Measurements from ENCODE around the gene PIGV. TPM values are rescaled to one million over a fixed set of nuclear protein-coding genes. Genes with fewer than 3 reads are reported as not detected.
A peak's percentile ranks its signal among the peaks of the same experiment; 100 is the strongest.
"Not testable (repeated sequence)": the region's sequence is repeated elsewhere in the genome, so short reads cannot be mapped to it uniquely, and the experiment has no call there.

The PIGV gene
- polyA plus RNA-seq, 2 donors: 5.1 to 7.1 TPM

DNA sequence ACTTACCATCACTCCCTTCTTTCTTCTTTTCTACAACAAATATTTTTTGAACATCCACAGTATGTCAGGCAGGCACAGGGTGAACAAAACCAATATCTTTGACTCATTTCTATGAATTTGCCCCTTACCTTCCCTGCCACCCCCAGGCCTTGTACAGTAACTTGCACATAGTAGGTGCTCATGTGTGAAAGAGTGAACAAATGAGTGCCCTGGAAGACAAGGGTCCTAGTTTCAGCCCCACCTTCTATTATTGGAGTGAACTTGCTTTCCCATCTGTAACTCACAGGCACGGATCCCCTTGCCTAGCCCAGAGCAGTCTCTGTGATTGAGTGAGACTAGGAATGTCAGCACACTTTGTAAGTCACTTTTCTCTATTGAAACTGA is 51.6 kb downstream of the PIGV start:
- Histone ChIP-seq H3K4me3 (ENCODE audit: low read depth in 1 of 2, low read length in 2 of 2) (no peak overlapping the region), H3K4me1 (ENCODE audit: control insufficient read depth in 2 of 2, insufficient read depth in 2 of 2, low read length in 1 of 2) (no peaks in the 10 kb centered on the region), H3K9me3 (ENCODE audit: control insufficient read depth in 2 of 2, insufficient read depth in 1 of 2, low read depth in 1 of 2, low read length in 1 of 2) (no peaks in the 10 kb centered on the region), H3K27ac (ENCODE audit: low read depth in 2 of 2, low read length in 1 of 2) (no peak overlapping the region), H3K27me3 (ENCODE audit: control insufficient read depth in 1 of 2, insufficient read depth in 2 of 2, low read length in 2 of 2) (no peaks in the 10 kb centered on the region), H3K36me3 (ENCODE audit: control insufficient read depth in 2 of 2, insufficient read depth in 2 of 2, low read length in 1 of 2) (peaks cover 0 to 30% of the 10 kb centered on the region in 2 donors)
- WGBS, 2 donors: 95 to 96% methylated on average over 1 of the region's 1 CpG

DNA sequence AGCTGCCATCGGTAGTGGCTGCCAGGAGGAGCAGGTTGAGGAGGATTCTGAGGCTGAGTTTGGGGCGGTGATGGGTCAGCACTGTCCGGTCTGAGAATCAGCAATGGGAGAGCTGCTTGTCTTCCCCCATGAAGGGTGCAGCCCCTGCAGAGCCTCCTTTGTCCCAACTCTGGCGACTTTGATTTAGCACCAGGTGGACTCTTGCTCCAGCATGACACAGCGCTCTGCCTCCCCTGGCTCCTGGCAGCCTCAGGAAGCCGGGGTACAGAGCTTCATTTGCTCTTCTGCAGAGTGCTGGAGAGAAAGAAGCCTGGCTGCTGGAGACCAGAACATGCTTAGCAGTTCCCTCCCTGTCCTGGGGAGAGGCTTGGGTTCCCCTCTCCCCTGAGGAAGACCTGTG is 52.0 kb downstream of the PIGV start:
- 86 to 89% methylated on average over 6 of the region's 6 CpGs for WGBS, 2 donors
- Histone ChIP-seq H3K4me3 (ENCODE audit: low read depth in 1 of 2, low read length in 2 of 2) (no peak overlapping the region), H3K4me1 (ENCODE audit: control insufficient read depth in 2 of 2, insufficient read depth in 2 of 2, low read length in 1 of 2) (no peaks in the 10 kb centered on the region), H3K27ac (ENCODE audit: low read depth in 2 of 2, low read length in 1 of 2) (no peak overlapping the region), H3K9me3 (ENCODE audit: control insufficient read depth in 2 of 2, insufficient read depth in 1 of 2, low read depth in 1 of 2, low read length in 1 of 2) (no peaks in the 10 kb centered on the region), H3K27me3 (ENCODE audit: control insufficient read depth in 1 of 2, insufficient read depth in 2 of 2, low read length in 2 of 2) (no peaks in the 10 kb centered on the region), H3K36me3 (ENCODE audit: control insufficient read depth in 2 of 2, insufficient read depth in 2 of 2, low read length in 1 of 2) (peaks cover 0 to 26% of the 10 kb centered on the region in 2 donors)

DNA sequence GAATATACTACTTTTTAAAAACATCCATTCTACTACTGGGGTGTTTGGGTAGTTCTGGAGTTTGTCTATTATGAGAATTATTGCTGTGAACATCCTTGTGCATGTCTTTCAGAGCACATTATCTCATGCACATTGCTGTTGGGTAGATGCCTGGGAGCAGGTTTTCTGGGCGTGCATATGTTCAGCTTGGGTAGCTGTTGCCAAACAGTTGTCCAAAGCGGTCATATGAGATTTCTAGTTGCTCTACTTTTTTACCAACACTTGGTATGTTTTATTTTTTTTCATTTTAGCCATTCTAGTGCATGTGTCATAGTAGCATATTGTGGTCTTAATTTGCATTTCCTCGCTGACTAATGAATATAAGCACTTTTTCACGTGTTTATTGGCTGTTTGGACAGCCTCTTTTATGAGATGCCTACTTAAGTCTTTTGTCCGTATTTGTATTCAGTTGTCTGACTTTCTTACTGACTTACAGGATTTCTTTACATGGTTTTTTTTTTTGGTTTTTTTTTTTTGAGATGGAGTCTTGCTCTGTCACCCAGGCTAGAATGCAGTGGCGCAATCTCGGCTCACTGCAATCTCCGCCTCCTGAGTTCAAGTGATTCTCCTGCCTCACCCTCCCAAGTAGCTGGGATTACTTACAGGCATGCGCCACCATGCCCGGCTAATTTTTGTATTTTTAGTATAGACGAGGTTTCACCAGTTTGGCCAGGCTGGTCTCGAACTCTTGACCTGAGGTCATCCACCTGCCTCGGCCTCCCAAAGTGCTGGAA is 56.9 kb downstream of the PIGV start:
- no peaks in the 10 kb centered on the region for H3K9me3 ChIP-seq (ENCODE audit: control insufficient read depth in 2 of 2, insufficient read depth in 1 of 2, low read depth in 1 of 2, low read length in 1 of 2)
- WGBS, 2 donors: 71 to 78% methylated on average over 13 of the region's 13 CpGs
- H3K27ac ChIP-seq (ENCODE audit: low read depth in 2 of 2, low read length in 1 of 2): peak overlapping the region; percentile 50 to 63
- peaks cover 0 to 20% of the 10 kb centered on the region in 2 donors for H3K36me3 ChIP-seq (ENCODE audit: control insufficient read depth in 2 of 2, insufficient read depth in 2 of 2, low read length in 1 of 2)
- H3K4me1 ChIP-seq (ENCODE audit: control insufficient read depth in 2 of 2, insufficient read depth in 2 of 2, low read length in 1 of 2): peaks cover 3 to 8% of the 10 kb centered on the region in 2 donors
- no peaks in the 10 kb centered on the region for H3K27me3 ChIP-seq (ENCODE audit: control insufficient read depth in 1 of 2, insufficient read depth in 2 of 2, low read length in 2 of 2)
- no peak overlapping the region for H3K4me3 ChIP-seq (ENCODE audit: low read depth in 1 of 2, low read length in 2 of 2)

DNA sequence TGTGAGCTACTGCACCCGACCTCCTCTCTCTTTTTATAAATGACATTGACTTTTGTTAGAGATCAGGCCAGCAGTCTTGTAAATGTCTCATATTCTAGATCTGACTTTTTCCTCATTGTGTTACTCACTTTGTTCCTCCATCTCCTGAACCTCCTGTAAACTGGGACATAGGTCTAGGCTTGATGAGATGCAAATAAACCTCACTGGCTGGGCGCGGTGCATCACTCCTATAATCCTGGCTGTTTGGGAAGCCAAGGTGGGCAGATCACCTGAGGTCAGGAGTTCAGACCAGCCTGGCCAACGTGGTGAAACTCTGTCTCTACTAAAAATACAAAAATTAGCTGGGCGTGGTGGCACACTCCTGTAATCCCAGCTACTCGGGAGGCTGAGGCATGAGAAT is 60.1 kb downstream of the PIGV start:
- not testable (repeated sequence) for H3K4me3 ChIP-seq (ENCODE audit: low read depth in 1 of 2, low read length in 2 of 2); H3K9me3 ChIP-seq (ENCODE audit: control insufficient read depth in 2 of 2, insufficient read depth in 1 of 2, low read depth in 1 of 2, low read length in 1 of 2); H3K27me3 ChIP-seq (ENCODE audit: control insufficient read depth in 1 of 2, insufficient read depth in 2 of 2, low read length in 2 of 2)
- 74 to 77% methylated on average over 6 of the region's 6 CpGs for WGBS, 2 donors
- Histone ChIP-seq H3K4me1 (ENCODE audit: control insufficient read depth in 2 of 2, insufficient read depth in 2 of 2, low read length in 1 of 2) (peaks cover 3 to 20% of the 10 kb centered on the region in 2 donors), H3K27ac (ENCODE audit: low read depth in 2 of 2, low read length in 1 of 2) (peak overlapping the region; percentile 78 to 95), H3K36me3 (ENCODE audit: control insufficient read depth in 2 of 2, insufficient read depth in 2 of 2, low read length in 1 of 2) (peaks cover 6 to 27% of the 10 kb centered on the region in 2 donors)

Other genes starting within 250 kb of the PIGV start
- gene ARID1A, start 91.9 kb upstream of the PIGV start, polyA plus RNA-seq: 10 to 100 TPM; 15.9 to 17.8 TPM
- gene ZDHHC18, start 38.7 kb downstream of the PIGV start, polyA plus RNA-seq: 10 to 100 TPM; 14.4 to 15.0 TPM
- gene SFN, start 75.2 kb downstream of the PIGV start, polyA plus RNA-seq: 1,000 to 10,000 TPM; 1,075 to 2,440 TPM
- 10 to 100 TPM; 10.4 to 16.4 TPM for gene GPN2, start 102.3 kb downstream of the PIGV start, polyA plus RNA-seq
- gene GPATCH3, start 112.5 kb downstream of the PIGV start, polyA plus RNA-seq: 1 to 10 TPM; 6.9 to 7.0 TPM
- not detected for gene NR0B2, start 126.0 kb downstream of the PIGV start, polyA plus RNA-seq
- 10 to 100 TPM; 25.5 to 42.1 TPM for gene NUDC, start 133.8 kb downstream of the PIGV start, polyA plus RNA-seq
- 10 to 100 TPM; 12.7 to 17.5 TPM for gene KDF1, start 172.5 kb downstream of the PIGV start, polyA plus RNA-seq
- gene TRNP1, start 205.7 kb downstream of the PIGV start, polyA plus RNA-seq: 100 to 1,000 TPM in 1 of 2 donors, 10 to 100 TPM in 1; 84.9 to 158 TPM
- 10 to 100 TPM; 79.2 to 84.3 TPM for gene TENT5B, start 224.9 kb downstream of the PIGV start, polyA plus RNA-seq

Measured in esophagus (tissue), 2 donors.